ENCODE measurements around the gene TMPRSS12. TPM values are rescaled to one million over a fixed set of nuclear protein-coding genes. Genes with fewer than 3 reads are reported as not detected.

The TMPRSS12 gene
- total and polyA plus RNA-seq, 2 of the 13 experiments (the other 11 are each of a cell fraction or from before 2014, with no cell fraction given) = not detected

GRCh38 chr12:50862316-50862715, 19.6 kb downstream of the TMPRSS12 start:
- Histone ChIP-seq H3K79me2 (ENCODE audit: insufficient read depth, low read length) (no peaks in the 10 kb centered on the region), H4K20me1 (ENCODE audit: insufficient read depth, low read length) (no peaks in the 10 kb centered on the region), H3K36me3 (replicated peaks in 1 of 2; ENCODE audit: control insufficient read depth in 1 of 2, insufficient read depth in 2 of 2, low read length in 2 of 2) (no peaks in the 10 kb centered on the region), H3K9ac (ENCODE audit: insufficient read depth, low read depth, low read length) (no peak overlapping the region), H3K9me3 (ENCODE audit: low read length) (no peaks in the 10 kb centered on the region), H3K4me3 (replicated peaks in 1 of 3; ENCODE audit: insufficient read depth in 1 of 3, low read depth in 2 of 3, low read length in 3 of 3) (no peak overlapping the region), H3K27me3 (ENCODE audit: control insufficient read depth in 1 of 2, insufficient read depth in 2 of 2, low read length in 2 of 2) (no peaks in the 10 kb centered on the region), H2AFZ (ENCODE audit: low read length) (no peak overlapping the region), H3K4me1 (ENCODE audit: insufficient read depth, low read length) (no peaks in the 10 kb centered on the region), H3K4me2 (ENCODE audit: low read depth, low read length) (no peak overlapping the region), H3K27ac (ENCODE audit: extremely low read length, insufficient read depth, low read length) (no peak overlapping the region)
- FAIRE-seq = no peak
- ChIA-PET POLR2A (no interaction called here), CTCF (ENCODE audit: low intra/inter-chr PET ratio, low total read pairs) (no interaction called here)
- ATAC-seq = no peak
- in situ Hi-C loops (cut with HindIII; ENCODE audit: extremely low pct_ligation_motif_present, low pct_unique_long_range_greater_than_20kb) = no loop called here
- BruUV-seq (replicated peaks) = no TSS peak
- 82% methylated on average over 6 of the region's 6 CpGs for WGBS (ENCODE audit: low lambda C conversion rate)
- intact Hi-C loops (cut with micrococcal nuclease; ENCODE audit: unreplicated experiment) = no loop called here
- DNase-seq (ENCODE audit: low spot score) = no peak
- TF ChIP-seq GLI4 (CRISPR knock-in tag; IDR thresholded peaks at IDR 0.05; ENCODE audit: borderline replicate concordance) = no peak
- TF ChIP-seq ZNF609 (CRISPR knock-in tag; IDR thresholded peaks at IDR 0.05; ENCODE audit: borderline replicate concordance) = no peak
- no peak for TF ChIP-seq ZFP90 (CRISPR knock-in tag; IDR thresholded peaks at IDR 0.05; ENCODE audit: borderline replicate concordance)
- no peak for TF ChIP-seq ZNF710 (CRISPR knock-in tag; IDR thresholded peaks at IDR 0.05; ENCODE audit: borderline replicate concordance)
- no peak for TF ChIP-seq FOXA1 (IDR thresholded peaks at IDR 0.05)
- TF ChIP-seq FOXA1 (CRISPR knock-in tag; IDR thresholded peaks at IDR 0.05) = no peak
- no peak for TF ChIP-seq ZNF737 (CRISPR knock-in tag; IDR thresholded peaks at IDR 0.05; ENCODE audit: borderline replicate concordance)
- TF ChIP-seq SNAPC5 (CRISPR knock-in tag; IDR thresholded peaks at IDR 0.05; ENCODE audit: borderline replicate concordance) = no peak
- TF ChIP-seq ELK4 (CRISPR knock-in tag; IDR thresholded peaks at IDR 0.05; ENCODE audit: borderline replicate concordance) = no peak
- TF ChIP-seq ZNF512B (CRISPR knock-in tag; IDR thresholded peaks at IDR 0.05; ENCODE audit: borderline replicate concordance) = no peak
- TF ChIP-seq ZNF549 (CRISPR knock-in tag; IDR thresholded peaks at IDR 0.05) = no peak
- no peak for TF ChIP-seq CBFB (CRISPR knock-in tag; IDR thresholded peaks at IDR 0.05)
